Measurements from ENCODE around the gene WWOX. TPM values are rescaled to one million over a fixed set of nuclear protein-coding genes. Genes with fewer than 3 reads are reported as not detected.

Gene WWOX
- polyA plus RNA-seq, 1 donor from 2014 or later = 25.6 TPM

GRCh38 chr16:78485188-78485916 lies 385.9 kb downstream of the WWOX start:
- no peaks in the 10 kb centered on the region for H3K79me2 ChIP-seq (replicated peaks; ENCODE audit: insufficient read depth, low read length)
- H3K9me2 ChIP-seq (ENCODE audit: insufficient read depth, low read length) = no peaks in the 10 kb centered on the region
- TF ChIP-seq RAD21 (conservative IDR thresholded peaks at IDR 0.05) (no peak), POLR2AphosphoS5 (IDR thresholded peaks at IDR 0.05) (no peak), SMC3 (conservative IDR thresholded peaks at IDR 0.05; ENCODE audit: poor library complexity) (no peak)
- H3K27me3 ChIP-seq (ENCODE audit: insufficient read depth, low read depth, low read length) = no peaks in the 10 kb centered on the region
- H3K36me3 ChIP-seq (ENCODE audit: insufficient read depth, low read length) = no peaks in the 10 kb centered on the region
- H3K4me3 ChIP-seq (ENCODE audit: low read length) = no peak overlapping the region
- no peak overlapping the region for H3K27ac ChIP-seq (ENCODE audit: low read length)
- H4K20me1 ChIP-seq (ENCODE audit: insufficient read depth) = no peaks in the 10 kb centered on the region
- H3K4me2 ChIP-seq (ENCODE audit: low read length) = no peak overlapping the region
- no peak overlapping the region for H3K9ac ChIP-seq (ENCODE audit: low read length)
- H3F3A ChIP-seq (ENCODE audit: insufficient read depth, low read length, poor library complexity, severe bottlenecking) = no peaks in the 10 kb centered on the region
- H3K9me3 ChIP-seq (ENCODE audit: low read length) = no peaks in the 10 kb centered on the region
- no peak overlapping the region for H2AFZ ChIP-seq (ENCODE audit: low read depth, low read length)

- H3K36me3 ChIP-seq (ENCODE audit: insufficient read depth, low read length) = no peaks in the 10 kb centered on the region
- H3K9me3 ChIP-seq (ENCODE audit: low read length) = no peaks in the 10 kb centered on the region
- no peak overlapping the region for H3K9ac ChIP-seq (ENCODE audit: low read length)
- no peaks in the 10 kb centered on the region for H3F3A ChIP-seq (ENCODE audit: insufficient read depth, low read length, poor library complexity, severe bottlenecking)
- H3K4me2 ChIP-seq (ENCODE audit: low read length) = no peak overlapping the region
- H3K27ac ChIP-seq (ENCODE audit: low read length) = no peak overlapping the region
- H3K79me2 ChIP-seq (replicated peaks; ENCODE audit: insufficient read depth, low read length) = no peaks in the 10 kb centered on the region
- no peak overlapping the region for H3K4me3 ChIP-seq (ENCODE audit: low read length)
- no peaks in the 10 kb centered on the region for H4K20me1 ChIP-seq (ENCODE audit: insufficient read depth)
- no peaks in the 10 kb centered on the region for H3K9me2 ChIP-seq (ENCODE audit: insufficient read depth, low read length)
- H2AFZ ChIP-seq (ENCODE audit: low read depth, low read length) = no peak overlapping the region
- TF ChIP-seq POLR2AphosphoS5 (IDR thresholded peaks at IDR 0.05) = no peak
- TF ChIP-seq CTCF (IDR thresholded peaks at IDR 0.05; ENCODE audit: poor library complexity, severe bottlenecking) = no peak
- TF ChIP-seq EZH2 (IDR thresholded peaks at IDR 0.05; ENCODE audit: borderline replicate concordance, insufficient read depth, low read length, poor library complexity, severe bottlenecking) = no peak
- no peak for TF ChIP-seq REST (IDR thresholded peaks at IDR 0.05; ENCODE audit: borderline replicate concordance)
- TF ChIP-seq EP300 (conservative IDR thresholded peaks at IDR 0.05; ENCODE audit: poor library complexity, severe bottlenecking) = no peak
- TF ChIP-seq SMC3 (conservative IDR thresholded peaks at IDR 0.05; ENCODE audit: poor library complexity) = no peak
- no peak for TF ChIP-seq MXI1 (conservative IDR thresholded peaks at IDR 0.05; ENCODE audit: poor library complexity, severe bottlenecking)
- TF ChIP-seq TAF1 (IDR thresholded peaks at IDR 0.05; ENCODE audit: low read depth) = no peak
- H3K27me3 ChIP-seq (ENCODE audit: insufficient read depth, low read depth, low read length) = no peaks in the 10 kb centered on the region
These were observed 386.4 kb downstream of the WWOX start for GRCh38 chr16:78485917-78486257.

All from neural cell (in vitro differentiated cells).